Superior temporal gyrus (tissue), 1 donor: ENCODE data around the gene DUSP8.
"Not testable (repeated sequence)": the region's sequence is repeated elsewhere in the genome, so short reads cannot be mapped to it uniquely, and the experiment has no call there.

ENCODE experiments used
- DNase-seq: peaks from one replicate; pipeline ENCODE4 v3.0.0-alpha.2; 2016; ENCODE audit errors: extremely low spot score

Gene DUSP8

DNA sequence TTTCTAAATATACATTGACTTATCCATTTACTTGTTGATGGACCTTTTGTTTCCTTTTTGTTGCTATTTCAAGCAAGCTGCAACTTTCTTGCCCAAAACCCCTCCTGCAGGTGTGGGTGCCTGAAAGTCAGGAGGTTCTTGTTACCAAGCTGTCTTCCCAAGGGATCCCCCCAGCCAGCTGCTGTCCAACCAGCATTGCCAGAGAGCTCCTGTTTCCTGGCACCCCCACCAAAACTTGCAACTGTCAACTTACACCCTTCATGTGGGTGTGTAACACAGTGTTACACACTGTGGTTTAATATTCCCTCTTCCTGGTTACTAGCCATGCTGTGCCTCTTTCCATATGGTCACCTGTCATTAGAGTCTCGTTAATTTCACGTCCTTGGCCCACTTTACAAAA is 14.6 kb upstream of the DUSP8 start:
- DNase-seq = no peak

DNA sequence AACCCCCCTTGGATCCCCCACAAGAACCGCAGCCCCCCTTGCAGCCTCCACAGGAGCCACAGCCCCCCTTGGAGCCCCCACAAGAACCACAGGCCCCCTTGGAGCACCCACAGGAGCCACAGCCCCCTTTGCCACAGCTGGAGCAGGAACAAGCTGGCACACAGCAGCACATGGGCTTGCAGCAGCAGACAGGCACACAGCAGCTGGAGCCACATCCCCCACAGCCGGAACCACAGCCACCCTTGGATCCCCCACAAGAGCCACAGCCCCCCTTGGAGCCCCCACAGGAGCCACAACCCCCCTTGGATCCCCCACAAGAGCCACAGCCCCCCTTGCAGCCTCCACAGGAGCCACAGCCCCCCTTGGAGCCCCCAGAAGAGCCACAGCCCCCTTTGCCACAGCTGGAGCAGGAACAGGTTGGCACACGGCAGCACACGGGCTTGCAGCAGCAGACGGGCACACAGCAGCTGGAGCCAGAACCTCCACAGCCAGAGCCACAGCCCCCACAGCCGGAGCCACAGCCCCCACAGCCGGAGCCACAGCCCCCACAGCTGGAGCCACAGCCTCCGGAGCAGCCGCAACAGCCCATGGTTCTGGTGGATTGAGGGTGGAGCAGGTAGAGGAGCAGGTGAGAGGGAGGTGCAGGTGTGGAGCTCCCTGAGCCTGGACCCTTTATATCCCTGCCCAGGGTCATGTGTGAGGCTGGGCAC is 12.7 kb upstream of the DUSP8 start, which contains the start of gene KRTAP5-1:
TSS of gene KRTAP5-1 (minus strand) at position 623 of the 710 bp plus-strand sequence. CDS start at position 589, 34 bp downstream.
- DNase-seq = not testable (repeated sequence)

DNA sequence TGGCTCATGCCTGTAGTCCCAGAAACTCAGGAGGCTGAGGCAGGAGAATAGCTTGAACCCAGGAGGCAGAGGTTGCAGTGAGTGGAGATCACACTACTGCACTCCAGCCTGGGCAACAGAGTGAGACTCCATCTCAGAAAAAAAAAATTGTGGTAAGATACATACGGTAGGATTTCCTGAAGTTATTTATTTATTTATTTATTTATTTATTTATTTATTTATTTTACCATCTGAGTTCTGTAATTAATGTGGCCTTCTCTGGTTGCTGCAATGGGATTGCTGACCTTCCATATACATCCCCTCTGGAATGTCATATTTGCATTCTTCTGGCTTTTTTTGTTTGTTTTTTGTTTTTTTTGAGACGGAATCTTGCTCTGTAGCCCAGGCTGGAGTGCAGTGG is 10.8 kb upstream of the DUSP8 start:
- not testable (repeated sequence) for DNase-seq

DNA sequence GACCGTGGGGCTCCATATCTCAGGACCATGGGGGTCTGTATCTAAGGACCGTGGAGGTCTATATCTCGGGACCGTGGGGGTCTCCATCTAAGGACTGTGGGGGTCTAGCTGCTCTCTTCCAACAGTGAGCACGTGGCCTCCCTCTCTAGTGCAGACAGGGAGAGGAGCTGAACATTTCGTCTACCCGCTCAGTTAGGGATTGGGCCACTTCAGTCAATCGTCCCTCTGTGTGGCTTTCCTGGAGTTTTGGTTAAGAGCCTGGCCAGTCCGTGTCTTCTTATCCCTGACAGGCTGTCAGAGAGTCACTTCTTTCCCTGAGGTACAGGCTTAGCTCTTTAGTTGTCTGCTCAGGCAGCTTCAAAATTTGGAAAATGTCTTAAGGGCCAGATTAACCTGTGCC is 9.9 kb upstream of the DUSP8 start:
- no peak for DNase-seq

DNA sequence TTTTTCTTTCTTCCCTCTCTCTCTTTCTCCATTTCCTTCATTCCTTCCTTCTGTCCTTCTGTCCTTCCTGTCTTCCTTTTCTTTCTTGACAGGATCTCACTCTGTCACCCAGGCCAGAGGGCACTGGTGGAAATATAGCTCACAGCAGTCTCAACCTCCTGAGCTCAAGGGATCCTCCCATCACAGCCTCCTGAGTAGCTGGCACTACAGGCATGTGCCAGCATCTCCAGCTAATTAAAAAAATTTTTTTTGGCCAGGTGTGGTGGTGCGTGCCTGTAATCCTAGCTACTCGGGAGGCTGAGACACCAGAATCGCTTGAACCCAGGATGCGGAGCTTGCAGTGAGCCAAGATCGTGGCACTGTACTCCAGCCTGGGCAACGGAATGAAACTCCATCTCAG is 4.8 kb upstream of the DUSP8 start:
- no peak for DNase-seq

DNA sequence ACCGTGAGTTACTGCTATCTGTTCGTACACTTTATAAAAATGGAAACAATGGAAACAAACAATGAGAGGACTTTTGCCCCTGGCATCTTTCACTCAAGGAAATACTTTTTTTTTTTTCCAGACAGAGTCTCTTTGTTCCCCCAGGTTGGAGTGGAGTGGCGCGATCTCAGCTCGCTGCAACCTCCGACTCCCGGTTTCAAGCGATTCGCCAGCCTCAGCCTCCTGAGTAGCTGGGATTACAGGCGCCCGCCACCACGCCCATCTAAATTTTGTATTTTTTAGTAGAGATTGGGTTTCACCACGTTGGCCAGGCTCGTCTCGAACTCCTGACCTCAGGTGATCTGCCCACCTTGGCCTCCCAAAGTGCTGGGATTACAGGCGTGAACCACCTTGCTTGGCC is 3.7 kb upstream of the DUSP8 start:
- DNase-seq = not testable (repeated sequence)

DNA sequence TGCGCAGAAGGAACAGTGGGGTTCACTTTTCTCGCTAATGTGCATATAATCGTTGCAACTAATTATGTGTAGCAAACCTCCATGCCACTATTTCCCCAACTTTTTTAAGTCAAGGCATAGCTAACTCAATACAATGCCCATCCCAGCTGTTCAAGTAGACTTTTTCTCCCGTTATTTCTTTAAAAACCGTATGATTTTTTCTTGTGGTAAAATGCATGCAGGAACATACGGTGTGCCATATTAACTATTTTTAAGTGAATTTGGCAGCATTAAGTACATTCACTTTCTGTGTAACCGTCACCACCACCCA is 2.8 kb upstream of the DUSP8 start:
- DNase-seq = peak; percentile 79

DNA sequence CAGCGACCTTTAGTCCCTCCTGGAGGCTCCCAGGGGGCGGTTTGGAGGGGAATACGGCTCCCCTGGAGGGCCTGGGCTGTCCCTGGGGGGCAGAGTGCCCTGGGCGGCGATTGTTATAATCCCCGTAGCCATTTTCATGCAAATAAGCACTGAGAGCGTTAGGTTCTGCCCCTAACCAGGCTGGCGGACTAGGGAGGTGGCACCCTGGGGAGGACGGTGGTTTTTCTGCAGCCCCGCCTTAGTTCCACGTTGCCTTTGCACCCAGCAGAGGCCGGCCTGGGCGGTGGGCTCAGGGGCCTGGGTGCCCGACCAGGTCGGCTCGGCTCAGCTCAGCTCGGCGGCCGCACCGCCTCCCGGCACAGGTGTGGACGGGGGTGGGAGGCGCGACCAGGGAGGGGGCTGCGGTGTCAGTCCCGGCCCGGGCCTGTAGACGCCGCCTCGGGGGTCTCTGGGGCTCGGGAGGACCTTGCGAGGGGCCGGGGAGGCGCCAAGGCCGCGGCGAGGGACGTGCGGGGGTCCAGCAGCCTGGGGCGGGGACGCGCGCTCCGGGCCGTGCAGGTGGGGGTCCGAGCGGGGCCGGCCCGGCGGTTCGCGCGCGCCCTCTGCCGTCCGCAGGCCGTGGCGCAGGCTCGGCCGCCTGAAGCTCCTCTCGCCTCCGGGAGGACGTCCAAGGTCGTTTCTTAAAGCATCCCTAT is 2.3 kb upstream of the DUSP8 start:
- DNase-seq = peak; percentile 20

DNA sequence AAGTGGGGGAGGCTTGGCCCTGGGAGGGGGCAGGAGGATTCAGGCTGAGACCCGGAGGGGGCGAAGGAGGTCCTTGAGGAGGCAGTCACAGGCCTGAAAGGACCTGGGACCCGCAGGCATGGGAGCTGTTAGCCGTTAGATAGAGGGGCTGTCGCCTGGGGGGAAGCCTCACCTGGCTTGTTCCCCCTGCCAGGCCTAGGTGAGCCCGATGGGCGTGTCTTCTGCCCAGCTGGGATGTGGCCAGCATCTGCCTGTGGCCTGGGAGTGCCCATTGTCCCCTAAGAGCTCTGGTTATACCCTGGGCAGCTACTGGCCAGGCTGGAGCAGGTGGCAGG is 1.8 kb upstream of the DUSP8 start:
- peak; percentile 20 for DNase-seq

DNA sequence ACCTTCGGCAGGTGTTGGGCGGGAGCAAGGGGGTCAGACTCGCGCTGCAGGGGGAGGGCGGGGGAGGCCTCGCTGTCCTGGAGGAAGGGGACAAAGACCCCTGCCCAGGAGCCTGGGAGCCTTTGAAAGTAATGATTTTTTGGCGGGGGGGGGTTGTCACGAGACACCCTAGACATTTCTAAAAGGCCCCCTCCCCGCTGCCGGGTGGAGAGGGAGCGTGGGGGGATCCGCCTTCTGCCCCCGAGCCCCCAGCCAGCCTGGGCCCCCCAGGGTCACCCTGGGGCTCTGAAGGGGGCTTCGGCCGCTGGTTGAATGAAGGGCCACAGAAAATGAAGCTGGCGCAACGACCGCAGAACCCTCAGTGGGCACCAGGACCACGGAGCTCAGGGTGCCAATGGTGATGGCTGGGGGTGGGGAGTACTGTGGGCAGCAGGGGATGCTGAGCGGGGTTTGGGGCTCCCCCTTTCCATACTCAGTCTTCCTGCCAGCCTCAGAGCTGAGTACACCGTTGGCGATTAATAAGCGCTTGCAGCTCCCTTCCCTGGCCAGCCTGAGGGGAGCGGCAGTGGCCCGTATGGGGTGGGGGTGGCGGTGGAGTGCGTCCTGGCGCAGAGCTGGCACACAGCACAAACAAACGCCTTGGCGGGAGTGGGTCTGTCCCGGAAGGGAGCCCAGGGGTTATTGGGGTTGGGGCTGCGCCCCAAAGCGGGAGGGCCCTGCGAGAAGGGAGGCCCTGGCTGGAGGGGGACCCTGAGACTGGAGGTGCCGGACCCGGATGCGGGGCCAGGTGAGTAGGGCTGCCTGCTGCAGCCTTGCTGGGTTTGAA is 1.2 kb upstream of the DUSP8 start:
- peak; percentile 29 for DNase-seq

DNA sequence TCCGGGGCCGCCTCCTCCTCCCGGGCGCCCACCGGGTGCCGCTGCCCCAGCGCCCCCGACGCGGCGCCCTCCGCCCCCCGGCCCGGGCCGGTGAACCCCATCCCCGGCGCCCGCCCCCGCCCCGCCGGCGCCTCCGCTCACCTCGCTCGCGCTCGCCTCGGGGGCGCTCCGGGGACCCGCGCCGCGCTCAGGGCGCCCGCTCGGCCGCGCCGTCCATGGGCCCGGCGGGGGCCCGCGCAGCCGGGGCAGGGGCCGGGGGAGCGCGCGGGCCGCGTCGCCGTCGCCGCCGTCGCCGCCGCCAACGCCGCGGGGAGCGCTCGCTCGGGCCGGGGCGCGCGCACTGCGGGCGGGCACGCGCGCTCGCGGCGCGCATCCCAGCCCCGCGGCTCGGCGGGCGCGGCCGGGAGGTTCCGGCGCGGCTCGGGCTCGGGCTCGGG is 293 bp downstream of the DUSP8 start:
- no peak for DNase-seq

DNA sequence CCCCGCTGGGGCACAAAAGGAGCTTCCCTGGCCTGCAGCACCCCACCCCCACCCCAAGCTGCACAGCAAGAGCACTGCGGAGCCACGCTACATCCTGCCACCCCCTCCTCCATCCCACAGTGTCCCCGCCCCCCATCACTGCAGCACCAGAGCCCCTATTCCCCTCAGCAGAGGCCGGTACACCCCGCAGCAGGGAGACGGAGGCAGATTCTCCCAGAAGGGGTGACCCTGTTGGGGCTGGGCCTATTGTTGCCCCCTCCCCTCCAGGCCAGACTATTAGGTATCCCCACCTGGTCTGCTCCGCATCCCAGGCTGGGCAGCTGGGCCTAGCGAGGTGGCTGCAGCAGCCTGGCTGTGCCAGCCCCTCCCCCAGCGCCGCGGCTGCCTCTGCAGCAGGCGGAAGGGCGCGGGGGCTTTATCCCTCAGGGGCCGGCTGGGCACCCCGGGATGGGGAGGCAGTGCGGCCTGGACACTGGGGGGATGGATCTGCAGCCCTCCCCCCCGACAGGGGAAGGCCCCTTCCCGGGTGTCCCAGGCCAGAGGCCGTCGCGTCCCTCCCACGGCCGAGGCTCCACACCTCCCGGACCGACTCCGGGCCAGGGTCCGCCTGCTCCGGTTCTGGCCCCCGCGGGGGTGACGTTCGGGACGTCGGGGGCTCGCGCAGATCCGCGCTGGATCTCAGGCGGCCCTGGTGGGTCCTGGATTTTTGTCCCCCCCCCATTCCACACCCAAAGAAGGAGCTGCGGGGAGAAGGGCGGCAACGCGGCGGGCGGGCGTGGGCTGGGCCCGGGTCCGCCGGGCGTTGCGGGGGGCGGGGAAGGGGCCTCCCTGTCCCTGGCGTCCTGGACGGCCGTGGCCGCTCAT is 943 bp downstream of the DUSP8 start:
- peak; percentile 23 for DNase-seq

DNA sequence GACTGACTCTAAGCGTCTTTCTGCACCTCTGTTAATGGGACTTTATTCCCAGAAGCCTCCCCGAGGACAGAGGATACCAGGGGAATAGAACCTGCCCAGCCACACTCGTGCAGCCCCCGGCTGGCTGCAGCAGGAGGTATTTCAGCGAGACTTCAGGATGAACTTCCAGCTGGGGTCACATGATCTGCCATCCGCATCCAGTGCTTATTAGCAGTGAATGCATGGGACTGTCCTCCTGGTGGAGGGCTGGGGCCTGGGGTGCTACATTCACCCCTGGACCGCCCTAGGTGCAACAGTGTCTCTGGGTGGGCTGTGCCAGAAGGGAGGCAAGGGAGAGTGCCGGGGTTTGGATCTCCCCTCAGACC is 1.6 kb downstream of the DUSP8 start:
- DNase-seq = no peak

DNA sequence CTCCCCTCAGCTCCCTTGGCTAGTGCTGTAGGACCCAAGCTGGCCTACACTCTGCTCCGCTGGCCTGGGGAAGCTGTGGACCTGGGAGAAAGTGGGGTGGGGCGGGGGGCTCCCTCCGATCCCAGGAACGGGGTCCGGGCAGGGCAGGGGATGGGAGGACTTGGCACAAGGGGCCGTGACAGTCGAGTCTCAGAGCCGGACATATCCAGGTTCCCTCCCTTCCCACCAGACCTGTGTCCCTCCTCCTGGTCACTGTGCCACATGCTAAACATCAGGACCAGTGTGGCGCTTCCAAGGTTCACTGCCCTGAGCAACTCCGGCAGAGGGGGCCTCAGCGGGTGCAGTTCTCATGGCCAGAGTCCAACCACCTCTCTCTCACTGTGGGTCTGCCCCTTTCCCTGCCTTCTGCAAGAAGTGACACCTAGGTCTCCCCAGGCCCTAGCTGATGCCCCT is 2.0 kb downstream of the DUSP8 start:
- DNase-seq = no peak

DNA sequence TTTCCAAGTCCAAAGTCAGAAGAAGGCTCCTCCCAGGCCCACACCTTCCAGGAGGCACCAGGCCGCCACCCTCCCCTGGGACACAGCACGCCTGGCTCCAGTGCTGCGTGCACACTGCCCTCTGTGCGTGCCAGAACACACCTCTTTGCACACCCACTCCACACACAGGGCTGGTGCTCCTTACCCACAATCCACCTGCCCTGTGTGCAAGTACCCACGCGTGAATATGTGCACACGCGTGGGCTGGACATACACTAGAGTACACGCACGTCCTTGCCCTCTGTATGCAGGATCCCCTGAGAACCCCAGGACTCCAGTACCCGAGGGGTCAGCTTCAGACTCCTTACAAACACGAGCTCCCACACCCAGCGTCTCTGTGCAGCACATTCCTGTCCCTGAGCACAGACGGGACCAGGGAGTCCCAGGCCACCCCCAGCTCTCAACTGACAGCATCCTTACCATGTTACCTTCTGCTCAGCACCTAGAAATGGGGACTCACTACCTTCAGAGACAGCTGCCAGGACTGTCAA is 2.8 kb downstream of the DUSP8 start:
- DNase-seq = no peak

DNA sequence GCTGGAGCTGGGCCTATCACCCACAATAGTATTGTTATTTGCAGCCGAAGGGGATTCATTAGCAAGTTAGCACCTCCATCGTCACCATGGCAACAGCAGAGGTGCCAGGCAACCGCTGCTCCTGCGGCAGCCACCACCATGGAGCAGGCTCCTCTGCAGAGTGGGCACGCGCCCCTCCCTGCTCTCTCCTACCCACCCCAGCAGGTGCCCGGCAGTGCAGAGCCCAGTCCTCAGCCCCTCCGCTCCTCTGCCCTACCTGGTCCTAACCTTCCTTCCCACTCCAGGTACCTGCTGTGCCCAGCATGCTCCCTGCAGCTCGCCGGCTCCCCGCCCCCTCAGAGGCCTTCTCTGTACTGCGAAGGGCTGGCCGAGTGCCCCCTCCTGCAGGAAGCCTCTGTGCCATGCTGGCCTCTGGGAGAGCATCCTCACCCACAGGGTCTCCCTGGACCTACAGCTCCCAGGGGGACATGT is 3.6 kb downstream of the DUSP8 start:
- DNase-seq = peak; percentile 28

DNA sequence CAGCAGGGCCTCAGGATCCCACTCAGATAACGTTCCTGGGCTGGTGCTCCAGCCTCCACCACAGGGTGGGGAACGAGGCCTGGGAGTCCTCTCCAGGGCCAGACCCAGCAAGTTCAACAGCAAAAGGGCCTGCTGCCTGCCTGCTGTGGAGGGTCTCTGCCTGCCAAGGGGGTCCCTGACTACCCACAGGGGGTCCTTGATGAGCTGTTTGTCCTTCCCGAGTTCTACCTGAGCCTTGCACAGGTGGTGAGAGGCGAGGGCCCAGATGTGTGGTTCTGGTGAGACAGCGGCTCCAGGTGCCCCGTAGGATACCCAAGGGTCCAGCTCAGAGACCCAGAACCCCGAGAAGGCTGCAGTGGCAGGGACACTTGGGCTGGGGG is 4.4 kb downstream of the DUSP8 start:
- DNase-seq = no peak

DNA sequence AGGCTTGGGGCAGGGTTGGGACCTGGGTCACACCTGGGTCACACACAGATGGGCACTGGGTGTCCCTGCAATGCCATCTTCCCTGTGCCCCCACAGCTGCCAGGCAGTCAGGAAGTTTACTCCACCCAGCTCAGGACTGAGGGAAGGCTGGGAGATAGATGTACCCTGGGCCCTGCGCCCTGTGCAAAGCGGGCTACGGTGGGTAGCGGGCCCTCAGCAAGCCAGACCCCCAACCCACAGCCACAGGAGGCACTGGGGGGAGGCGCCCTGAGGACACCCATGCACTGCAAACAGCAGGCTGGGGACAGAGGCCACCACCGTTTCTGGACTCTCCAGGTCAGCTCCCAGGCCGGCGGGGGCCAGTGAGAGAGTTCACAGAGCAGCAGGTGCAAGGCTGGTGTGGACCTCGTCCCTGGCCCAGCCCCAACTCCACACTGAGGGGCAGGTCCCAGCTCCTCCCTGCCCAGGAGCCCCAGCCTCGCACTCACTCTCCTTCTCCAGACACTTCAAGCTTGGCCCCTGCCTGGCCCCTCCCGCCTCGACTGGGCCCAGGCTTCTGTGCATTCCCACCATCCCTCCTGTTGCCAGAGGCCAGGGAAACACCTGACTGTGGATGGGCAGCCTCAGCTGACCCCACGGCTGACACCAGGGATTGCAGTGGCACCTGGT is 4.9 kb downstream of the DUSP8 start:
- no peak for DNase-seq

DNA sequence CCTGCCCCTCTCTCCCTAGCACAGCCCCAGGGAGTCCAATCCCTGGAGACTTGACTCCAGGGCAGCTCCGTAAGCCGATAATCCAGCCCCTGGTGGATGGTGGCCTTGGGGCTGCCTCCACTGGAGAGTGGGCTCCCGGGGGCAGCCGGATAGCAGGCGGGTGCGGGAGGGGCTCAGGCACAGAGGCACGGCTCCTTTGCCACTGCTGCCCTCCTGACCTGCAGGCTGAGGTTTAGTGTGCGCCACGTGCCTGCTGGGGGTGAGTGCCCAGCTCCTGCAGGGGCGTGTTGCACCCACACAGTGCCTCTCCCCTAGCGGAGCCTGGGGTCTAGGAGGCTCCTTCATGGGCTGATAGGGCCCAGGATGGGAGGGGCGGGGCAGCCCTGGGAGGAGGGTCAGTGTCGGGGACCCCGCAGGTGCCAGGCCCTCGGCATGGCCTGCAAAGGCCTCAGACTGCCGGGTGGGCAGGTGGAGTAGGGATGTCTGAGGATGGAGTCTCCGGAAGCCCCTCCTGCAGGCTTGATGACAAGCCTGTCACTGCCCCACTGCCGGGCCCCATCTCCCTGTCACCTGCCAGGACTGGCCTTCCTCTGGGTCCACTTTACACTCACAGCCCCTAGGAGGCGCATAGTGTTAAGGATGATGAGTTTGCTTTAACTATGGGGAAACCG is 5.6 kb downstream of the DUSP8 start:
- DNase-seq = no peak

DNA sequence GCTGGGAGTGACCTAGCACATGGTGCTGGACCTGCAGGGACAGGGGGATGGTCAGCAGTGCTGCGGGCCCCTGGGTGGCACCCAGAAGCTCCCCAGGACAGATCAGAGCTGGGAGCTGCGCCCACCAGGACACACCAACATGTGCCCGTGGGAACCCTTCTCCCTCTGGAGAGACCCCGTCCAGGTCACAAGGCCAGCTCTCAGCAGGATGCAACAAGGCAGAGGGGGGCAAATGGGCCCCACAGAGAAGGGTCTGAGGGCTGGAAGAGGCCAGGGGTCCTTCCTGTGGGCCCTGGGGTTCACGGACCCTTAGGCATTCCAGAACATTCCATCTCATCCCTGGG is 6.2 kb downstream of the DUSP8 start:
- no peak for DNase-seq
